DND-41 (cell line): ENCODE results near the gene PRDX2.

Experiments
- ATAC-seq: fragments of 200-7000 bp; cut with Tn5 transposase; 3 replicates; pipeline ENCODE4 v1.9.1; 2021; ENCODE audit warnings: low read depth; ENCODE audit not compliant: insufficient read depth
- DNase-seq: peaks from one replicate; pipeline ENCODE4 v3.0.0-alpha.2; 2020
- H2AFZ ChIP-seq: 2 replicates; pipeline ENCODE4 v1.6.0; 2012; ENCODE audit warnings: low read depth, low read length
- H3K27ac ChIP-seq: 2 replicates; pipeline ENCODE4 v1.5.1; 2012; ENCODE audit warnings: low read length, inconsistent platforms
- H3K27me3 ChIP-seq: fragments of 200-600 bp; sonication (generic); 2 replicates; pipeline ENCODE4 v1.6.0; 2012; ENCODE audit warnings: low read length, mild to moderate bottlenecking, inconsistent platforms; ENCODE audit not compliant: insufficient read depth, poor library complexity
- H3K36me3 ChIP-seq: 2 replicates; pipeline ENCODE4 v1.5.1; 2012; ENCODE audit warnings: low read length, inconsistent platforms; ENCODE audit not compliant: insufficient read depth
- H3K4me1 ChIP-seq: 2 replicates; pipeline ENCODE4 v1.5.1; 2012; ENCODE audit warnings: mild to moderate bottlenecking, low read length; ENCODE audit not compliant: insufficient read depth
- H3K4me2 ChIP-seq: 2 replicates; pipeline ENCODE4 v1.6.0; 2012; ENCODE audit warnings: mild to moderate bottlenecking, moderate library complexity, low read length, inconsistent platforms; ENCODE audit not compliant: insufficient read depth
- H3K4me3 ChIP-seq, 2 experiments: fragments of 200-600 bp in 1 of 2; shearing (Covaris generic) in 1 of 2; 2 replicates each; pipeline ENCODE4 v1.5.1; 2012 to 2016; ENCODE audit warnings: inconsistent platforms in 2 of 2, low read length in 2 of 2, mild to moderate bottlenecking in 2 of 2, low read depth in 1 of 2, moderate library complexity in 1 of 2
- H3K79me2 ChIP-seq: 2 replicates; pipeline ENCODE4 v1.6.0; 2012; ENCODE audit warnings: low read length, inconsistent platforms; ENCODE audit not compliant: insufficient read depth
- H3K9ac ChIP-seq: 2 replicates; pipeline ENCODE4 v1.6.0; 2012; ENCODE audit warnings: low read depth, mild to moderate bottlenecking, inconsistent platforms, low read length, moderate library complexity
- H3K9me3 ChIP-seq: 2 replicates; pipeline ENCODE4 v1.5.1; 2012; ENCODE audit warnings: low read length, moderate library complexity, mild to moderate bottlenecking, inconsistent platforms; ENCODE audit not compliant: insufficient read depth, severe bottlenecking
- H4K20me1 ChIP-seq: 2 replicates; pipeline ENCODE4 v1.6.0; 2012; ENCODE audit warnings: low read length; ENCODE audit not compliant: insufficient read depth
- EZH2 ChIP-seq: IDR thresholded peaks from 3 replicates; pipeline ENCODE4 v1.6.1; 2012; ENCODE audit warnings: borderline replicate concordance, low read depth, mild to moderate bottlenecking, moderate library complexity, low read length, inconsistent platforms; ENCODE audit not compliant: severe bottlenecking
- TF ChIP-seq, protein P1 (sequence below): IDR thresholded peaks from 2 replicates; pipeline ENCODE4 v1.5.1; 2012; ENCODE audit warnings: borderline replicate concordance, low read length, moderate library complexity, mild to moderate bottlenecking; ENCODE audit not compliant: poor library complexity, severe bottlenecking; ENCODE audit errors: extremely low read depth

PRDX2 gene

DNA sequence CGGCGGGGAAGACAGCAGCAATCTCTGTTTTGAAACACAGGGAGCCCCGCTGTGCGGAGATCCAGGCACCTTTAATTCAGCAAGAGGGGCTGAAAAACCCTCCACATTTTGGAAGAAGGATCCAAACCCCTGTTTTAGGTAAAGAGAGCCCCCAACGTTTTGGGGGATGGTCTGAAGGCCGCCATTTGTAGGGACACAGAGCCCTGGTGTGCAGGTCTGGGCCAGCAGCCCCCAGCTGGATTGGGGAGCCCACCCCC, 22.8 kb downstream of the PRDX2 start:
- ATAC-seq (no peak), DNase-seq (no peak)
- H3K36me3 ChIP-seq: no peaks in the 10 kb centered on the region
- peak overlapping the region; percentile 78 for H2AFZ ChIP-seq
- H3K27ac ChIP-seq: peak overlapping the region; percentile 80
- no peaks in the 10 kb centered on the region for H4K20me1 ChIP-seq
- H3K4me1 ChIP-seq: peaks cover 66% of the 10 kb centered on the region
- no peaks in the 10 kb centered on the region for H3K9me3 ChIP-seq
- no peaks in the 10 kb centered on the region for H3K79me2 ChIP-seq
- H3K4me2 ChIP-seq: peak overlapping the region; percentile 90
- no peaks in the 10 kb centered on the region for H3K27me3 ChIP-seq
- TF ChIP-seq, protein P1, sequence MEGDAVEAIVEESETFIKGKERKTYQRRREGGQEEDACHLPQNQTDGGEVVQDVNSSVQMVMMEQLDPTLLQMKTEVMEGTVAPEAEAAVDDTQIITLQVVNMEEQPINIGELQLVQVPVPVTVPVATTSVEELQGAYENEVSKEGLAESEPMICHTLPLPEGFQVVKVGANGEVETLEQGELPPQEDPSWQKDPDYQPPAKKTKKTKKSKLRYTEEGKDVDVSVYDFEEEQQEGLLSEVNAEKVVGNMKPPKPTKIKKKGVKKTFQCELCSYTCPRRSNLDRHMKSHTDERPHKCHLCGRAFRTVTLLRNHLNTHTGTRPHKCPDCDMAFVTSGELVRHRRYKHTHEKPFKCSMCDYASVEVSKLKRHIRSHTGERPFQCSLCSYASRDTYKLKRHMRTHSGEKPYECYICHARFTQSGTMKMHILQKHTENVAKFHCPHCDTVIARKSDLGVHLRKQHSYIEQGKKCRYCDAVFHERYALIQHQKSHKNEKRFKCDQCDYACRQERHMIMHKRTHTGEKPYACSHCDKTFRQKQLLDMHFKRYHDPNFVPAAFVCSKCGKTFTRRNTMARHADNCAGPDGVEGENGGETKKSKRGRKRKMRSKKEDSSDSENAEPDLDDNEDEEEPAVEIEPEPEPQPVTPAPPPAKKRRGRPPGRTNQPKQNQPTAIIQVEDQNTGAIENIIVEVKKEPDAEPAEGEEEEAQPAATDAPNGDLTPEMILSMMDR: no peak
- no peak for TF ChIP-seq EZH2
- H3K9ac ChIP-seq: peak overlapping the region; percentile 63
- H3K4me3 ChIP-seq: peak overlapping the region in 1 of 2 experiments; percentile 63; a peak in 2 of 4 replicates

DNA sequence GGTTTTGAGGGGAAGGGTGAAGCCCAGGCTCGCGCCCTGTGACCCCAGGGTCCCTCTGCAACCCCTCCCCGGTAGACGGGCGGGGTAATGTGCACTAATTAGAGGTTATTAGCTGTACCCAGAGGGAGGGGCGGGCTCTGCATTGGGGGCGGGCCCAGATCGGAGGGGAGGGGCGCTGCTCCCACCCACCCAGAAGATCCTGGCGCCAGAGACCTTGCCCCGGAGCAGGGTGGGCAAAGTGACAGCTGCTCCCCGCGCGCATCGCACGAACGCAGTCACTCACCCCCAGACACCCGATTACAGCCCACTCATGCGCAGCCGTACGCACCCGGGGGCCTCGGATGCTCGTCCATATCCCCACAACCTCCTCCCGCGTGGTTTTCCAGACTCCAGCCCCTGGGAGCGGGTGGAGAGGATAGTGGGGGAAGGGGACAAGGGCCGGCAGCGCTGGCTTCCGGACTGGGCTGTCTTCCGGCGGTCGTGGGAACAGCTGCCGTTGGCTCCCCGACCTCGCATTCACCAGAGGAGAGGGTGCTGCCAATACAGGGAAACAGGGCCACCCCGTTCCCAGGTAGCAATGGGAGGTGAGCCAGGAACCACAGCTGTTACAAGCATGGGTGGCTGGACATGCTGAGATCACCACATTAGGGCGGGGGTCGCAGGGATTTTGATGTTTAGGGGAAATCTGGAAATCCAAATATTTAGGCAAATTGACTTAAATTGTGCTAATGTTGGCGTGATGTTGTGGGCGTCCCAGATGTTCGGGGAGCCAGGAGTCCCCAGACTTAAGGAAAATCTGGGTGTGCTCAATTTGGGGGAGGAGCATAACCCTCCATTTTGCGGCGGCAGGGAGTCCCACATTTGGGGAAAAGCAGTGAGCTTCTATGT, 23.3 kb downstream of the PRDX2 start:
- Histone ChIP-seq H3K79me2 (no peaks in the 10 kb centered on the region), H3K4me3 (peak overlapping the region; percentile 34 to 63), H3K4me2 (peak overlapping the region; percentile 90), H3K9ac (peak overlapping the region; percentile 63), H2AFZ (peak overlapping the region; percentile 78), H3K4me1 (peaks cover 61% of the 10 kb centered on the region), H4K20me1 (no peaks in the 10 kb centered on the region), H3K9me3 (no peaks in the 10 kb centered on the region), H3K27ac (peak overlapping the region; percentile 80), H3K27me3 (no peaks in the 10 kb centered on the region), H3K36me3 (no peaks in the 10 kb centered on the region)
- ATAC-seq: peak; percentile 41
- peak; percentile 78 for DNase-seq
- TF ChIP-seq, protein P1: no peak
- no peak for TF ChIP-seq EZH2

DNA sequence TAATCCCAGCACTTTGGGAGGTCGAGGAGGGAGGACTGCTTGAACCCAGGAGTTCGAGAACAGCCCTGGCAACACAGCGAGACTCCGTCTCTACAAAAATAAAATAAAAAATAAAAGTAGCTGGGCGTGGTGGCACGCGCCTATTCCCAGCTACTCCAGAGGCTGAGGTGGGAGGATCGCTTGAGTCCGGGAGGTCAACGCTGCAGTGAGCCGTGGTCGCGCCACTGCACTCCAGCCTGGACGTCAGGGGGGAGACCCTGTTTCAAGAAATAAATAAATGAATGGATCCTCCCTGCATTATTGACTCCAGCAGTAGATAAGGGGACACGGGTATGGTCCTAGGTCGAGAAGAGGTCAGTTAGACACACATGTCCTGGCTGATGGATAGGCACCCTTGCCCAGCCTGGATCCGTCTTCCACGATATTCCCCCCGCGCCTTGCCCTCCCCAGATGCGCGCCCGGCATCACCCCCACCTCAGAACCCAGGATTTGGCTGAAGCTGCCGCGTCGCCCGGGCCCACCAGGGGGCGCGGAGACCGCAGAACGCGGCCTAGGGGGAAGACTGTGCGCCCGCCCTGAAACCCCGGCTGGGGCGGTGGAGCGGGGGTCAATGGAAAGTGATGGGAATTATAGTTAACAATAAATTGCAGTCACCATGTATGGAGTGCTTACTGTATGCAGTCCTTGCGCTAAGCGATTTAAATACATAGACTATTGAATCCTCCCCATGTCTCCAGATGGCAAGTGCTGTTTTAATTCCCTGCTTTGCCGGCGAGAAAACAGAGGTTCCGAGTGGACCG, 24.2 kb downstream of the PRDX2 start:
- Histone ChIP-seq H3K9ac (peak overlapping the region; percentile 63), H3K27ac (peak overlapping the region; percentile 80), H4K20me1 (no peaks in the 10 kb centered on the region), H3K4me2 (peak overlapping the region; percentile 90), H3K4me1 (peaks cover 52% of the 10 kb centered on the region), H2AFZ (peak overlapping the region; percentile 78), H3K27me3 (no peaks in the 10 kb centered on the region), H3K4me3 (peak overlapping the region; percentile 34 to 63; a peak in 3 of 4 replicates), H3K79me2 (no peaks in the 10 kb centered on the region), H3K36me3 (no peaks in the 10 kb centered on the region), H3K9me3 (no peaks in the 10 kb centered on the region)
- DNase-seq (peak; percentile 87), ATAC-seq (peak; percentile 62)
- no peak for TF ChIP-seq EZH2
- TF ChIP-seq, protein P1: peak; percentile 98
